GM04503 (cell line): Measurements from ENCODE around the gene MKNK2.
A peak's percentile ranks its signal among the peaks of the same experiment; 100 is the strongest.
"Not testable (repeated sequence)": the region's sequence is repeated elsewhere in the genome, so short reads cannot be mapped to it uniquely, and the experiment has no call there.

Experiments used
- DNase-seq: peaks from one replicate; pipeline ENCODE4 v3.0.0-alpha.2; 2012; ENCODE audit warnings: low read depth

Gene MKNK2

GRCh38 chr19:2043961-2044708, 6.9 kb downstream of the MKNK2 start:
- DNase-seq, result no peak

DNA sequence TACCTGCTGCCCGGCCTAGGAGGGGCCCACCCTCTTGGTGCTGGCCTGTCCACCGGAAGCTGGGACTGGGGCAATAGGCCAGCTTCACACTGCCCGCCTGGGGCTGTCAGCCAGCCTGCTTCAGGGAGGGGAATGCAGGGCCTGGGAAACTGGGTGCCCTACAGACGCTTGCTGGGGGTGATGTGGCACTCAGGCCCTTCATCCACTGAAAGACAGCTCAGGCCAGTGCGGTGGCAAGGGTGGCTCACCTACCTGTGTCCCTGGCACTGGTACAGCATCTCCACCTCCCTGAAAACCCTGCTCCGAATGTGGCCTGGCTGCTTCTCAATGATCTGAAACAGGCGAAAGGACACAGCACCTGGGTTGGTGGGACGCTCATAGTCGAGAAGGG, 7.8 kb downstream of the MKNK2 start:
- no peak for DNase-seq

DNA sequence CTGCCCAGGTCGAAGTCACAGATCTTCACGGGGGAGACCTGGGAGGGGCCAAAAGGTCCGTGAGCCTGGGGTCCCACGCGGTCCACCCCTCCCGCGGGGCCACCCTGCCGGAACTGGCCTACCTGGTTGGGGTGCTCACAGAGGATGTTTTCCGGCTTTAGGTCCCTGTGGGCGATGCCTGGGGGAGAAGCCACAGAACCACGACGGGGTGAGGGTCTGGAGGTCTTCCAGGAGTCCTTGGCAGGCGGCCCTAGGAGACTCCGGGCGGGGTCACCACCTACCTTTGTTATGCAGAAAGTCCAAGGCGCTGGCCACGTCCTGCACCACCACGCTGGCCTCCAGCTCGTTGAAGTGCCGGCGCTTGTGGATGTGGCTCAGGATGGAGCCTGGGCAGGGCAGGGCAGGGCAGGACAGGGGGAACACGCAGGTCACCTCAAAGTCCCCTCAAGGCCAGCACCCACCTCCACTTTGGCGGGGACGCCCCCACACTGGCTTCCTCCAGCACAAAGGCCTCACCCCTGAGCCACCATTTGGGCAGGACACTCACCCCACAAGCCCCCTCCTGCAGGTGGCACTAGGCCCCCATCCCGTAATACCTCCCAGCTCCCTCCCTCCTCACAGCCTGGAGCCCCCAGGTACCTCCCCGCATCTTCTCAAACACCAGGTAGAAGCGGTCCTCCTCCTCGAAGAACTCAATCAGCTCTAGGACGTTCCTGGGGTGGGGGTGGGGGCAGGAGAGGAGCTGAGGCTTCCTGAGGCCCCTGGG, 8.4 kb downstream of the MKNK2 start:
- no peak for DNase-seq

DNA sequence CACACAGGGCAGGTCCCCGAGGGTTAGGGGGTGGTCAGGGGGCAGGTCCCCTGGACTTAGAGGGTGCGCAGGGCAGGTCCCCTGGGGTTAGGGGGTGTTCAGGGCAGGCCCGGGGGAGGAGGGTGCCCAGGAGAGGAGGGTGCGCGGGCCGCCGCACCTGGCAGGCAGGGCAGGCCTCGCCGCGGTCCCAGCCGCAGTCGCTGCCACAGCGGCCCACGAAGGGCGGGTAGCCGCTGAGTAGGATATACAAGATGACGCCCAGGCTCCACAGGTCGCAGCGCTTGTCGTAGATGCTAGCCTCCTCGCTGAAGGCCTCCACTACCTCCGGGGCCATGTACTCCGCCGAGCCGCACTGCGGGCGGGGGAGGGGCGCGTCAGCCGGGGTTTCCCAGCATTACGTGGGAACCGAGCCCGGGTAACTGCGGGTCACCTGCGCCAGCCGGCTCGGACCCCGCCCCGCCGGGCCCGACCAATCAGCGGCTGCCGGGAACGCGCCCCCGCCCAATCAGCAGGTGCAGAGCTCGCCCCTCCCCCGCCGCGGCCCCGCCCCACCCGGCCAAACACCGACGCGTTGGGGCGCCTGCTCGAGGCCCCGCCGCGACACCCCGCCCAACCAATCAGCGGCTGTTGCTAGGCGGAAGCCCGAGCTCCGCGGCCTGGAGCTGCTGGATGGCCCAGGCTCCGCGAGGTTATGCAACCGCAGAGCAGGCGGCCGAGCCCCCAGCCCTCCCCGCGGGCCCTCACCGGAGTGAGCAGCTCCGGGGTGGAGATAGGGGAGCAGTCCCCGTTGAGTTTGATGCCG, 9.2 kb downstream of the MKNK2 start:
- DNase-seq, result no peak

DNA sequence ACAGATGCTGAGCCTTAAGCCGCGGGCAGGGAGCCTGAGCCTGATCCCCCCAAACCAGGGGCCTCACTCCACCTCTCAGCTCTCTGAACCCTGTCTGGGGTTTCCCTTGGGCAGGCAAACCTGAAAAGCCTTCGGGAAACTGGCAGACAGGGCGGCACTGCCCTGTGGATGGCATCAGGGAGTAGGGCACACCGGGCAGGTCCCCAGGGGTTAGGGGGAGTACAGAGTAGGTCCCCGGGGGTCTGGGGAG, 9.7 kb downstream of the MKNK2 start:
- no peak for DNase-seq

DNA sequence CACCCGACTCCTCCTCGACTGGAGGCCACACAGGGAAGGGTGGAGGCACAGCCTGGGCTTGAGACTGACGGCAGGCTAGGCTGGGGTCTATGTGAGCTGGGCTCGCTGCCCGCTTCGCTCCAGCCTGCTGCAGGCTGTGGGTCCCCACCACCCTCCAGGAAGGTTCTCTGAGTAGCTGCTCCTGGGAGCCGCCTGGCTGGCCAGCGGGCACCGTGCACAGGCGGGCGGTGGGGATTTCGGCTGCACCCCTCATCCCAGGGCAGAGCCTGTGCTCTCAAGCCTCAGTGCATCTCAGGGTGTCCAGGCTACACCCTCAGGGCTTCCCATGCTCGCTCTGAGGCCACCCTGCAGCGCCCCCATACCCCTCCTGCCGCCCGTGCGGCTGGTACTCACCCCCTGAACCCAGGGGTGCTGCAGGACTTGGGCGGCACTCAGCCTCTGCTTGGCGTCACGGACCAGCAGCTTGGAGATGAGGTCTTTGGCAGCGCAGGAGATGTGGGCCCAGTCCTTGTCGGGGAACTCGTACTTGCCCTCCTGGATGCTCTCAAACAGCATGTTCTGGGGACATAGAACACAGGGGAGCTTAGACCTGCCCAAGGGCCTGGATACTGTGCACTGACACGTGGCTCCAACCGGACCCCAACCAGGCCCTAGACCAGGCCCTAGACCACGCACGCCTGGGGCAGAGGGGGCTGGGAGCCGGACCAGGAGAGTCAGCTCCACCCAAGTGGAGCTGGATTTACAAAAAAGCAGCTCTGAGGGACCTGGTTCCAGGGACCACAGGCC, 10.2 kb downstream of the MKNK2 start:
- no peak for DNase-seq

DNA sequence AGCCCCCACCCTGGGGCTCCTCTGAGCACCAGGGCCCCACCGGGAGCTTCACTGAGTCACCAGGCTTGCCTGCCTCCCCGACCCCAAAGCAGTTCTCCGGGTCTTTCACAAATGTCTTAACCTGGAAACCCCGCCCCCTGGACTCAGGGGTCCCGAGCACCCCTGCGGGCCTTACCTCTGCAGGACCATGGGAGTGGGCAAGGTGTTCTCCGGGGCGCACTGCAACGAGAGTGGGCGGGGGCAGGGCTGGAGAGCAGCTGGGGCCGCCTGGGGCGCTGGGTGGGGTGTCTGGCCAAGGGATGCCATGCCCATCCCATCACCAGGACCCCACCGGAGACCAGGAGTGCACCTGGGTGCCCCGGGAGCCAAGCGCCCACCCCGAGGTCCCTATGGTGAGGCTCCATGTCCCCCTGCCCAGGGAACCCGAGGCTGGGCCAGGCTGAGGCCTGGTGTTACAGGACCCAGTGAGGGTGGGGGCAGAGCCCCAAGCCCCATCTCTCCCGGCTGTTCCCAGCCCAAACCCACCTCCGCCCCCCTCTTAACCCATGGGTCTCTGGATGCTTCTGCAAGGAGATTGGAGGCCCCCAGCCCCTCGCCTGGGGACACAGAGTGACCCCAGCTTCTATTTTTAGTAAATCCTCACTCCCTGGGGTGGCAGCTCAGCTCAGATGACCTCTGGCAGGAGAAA, 10.9 kb downstream of the MKNK2 start:
- no peak for DNase-seq

DNA sequence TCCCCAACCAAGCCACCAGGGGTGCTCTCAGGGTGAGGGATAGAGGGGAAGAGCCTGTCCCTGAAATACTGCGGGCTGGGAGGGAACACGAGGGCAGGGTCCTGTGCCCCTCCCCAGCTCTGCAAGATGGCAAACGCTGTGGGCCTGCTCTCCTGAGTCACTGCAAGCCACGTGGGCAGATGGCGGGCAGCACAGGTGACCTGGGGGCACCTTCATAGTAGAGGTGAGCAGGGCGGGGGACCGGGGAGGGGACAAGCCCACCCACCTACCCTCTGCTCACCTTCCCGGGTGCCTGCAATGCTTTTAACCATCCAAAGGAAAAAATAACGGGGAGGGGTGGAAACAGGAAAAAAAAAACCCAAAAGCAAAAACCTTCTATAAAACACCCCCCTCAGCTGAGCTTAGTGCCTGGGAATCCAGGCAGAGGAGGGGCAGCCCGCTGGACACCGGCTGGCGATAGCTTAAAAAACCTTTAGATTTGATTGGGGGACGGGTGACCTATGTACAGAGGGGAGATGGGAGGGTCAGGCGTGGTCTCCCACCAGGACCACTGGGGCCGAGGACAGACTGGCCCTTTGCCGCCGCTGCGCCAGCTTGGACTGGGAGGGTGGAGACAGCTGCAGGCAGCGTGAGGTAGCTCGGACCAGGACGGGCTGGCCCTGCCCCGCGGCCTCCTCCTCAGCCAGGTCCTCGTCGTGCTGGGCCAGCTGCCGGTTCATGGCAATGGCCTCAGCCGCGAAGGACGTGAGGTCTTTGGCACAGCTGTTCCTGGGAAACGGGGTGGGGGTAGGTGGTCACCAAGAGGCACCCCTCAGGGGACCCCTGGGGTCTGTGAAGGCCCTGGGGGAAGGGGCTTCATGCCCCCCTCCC, 11.7 kb downstream of the MKNK2 start:
- DNase-seq, result no peak

GRCh38 chr19:2038284-2039088, 12.6 kb downstream of the MKNK2 start:
- DNase-seq, result no peak

DNA sequence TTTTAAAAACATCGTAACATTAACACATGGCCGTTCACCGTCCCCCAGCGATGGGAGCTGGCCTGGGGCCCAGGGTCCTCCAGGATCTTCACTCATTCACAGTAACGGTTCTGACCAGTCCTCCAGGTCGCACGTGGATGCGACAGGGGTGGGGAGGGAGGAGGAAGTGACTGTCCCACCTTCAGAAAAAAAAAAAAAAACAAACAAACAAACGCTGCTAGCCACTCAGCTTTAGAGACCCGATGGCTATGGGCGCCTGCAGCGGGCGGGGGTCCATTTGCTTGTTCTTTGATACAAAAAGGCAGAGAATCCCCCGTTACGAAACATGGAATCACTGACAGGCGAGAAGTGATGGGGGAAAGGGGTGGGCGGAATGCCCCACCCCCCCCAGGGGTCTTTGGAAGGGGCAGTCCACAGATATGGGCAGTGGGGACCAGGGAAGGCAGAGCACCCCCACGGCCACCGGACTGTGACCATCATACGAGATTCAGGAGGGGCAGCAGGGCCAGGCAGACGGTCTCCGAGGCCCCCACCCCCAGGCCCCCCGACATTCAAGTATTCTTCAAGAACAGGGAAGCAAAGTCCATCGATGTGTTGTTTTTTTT, 13.3 kb downstream of the MKNK2 start:
- DNase-seq, result no peak

DNA sequence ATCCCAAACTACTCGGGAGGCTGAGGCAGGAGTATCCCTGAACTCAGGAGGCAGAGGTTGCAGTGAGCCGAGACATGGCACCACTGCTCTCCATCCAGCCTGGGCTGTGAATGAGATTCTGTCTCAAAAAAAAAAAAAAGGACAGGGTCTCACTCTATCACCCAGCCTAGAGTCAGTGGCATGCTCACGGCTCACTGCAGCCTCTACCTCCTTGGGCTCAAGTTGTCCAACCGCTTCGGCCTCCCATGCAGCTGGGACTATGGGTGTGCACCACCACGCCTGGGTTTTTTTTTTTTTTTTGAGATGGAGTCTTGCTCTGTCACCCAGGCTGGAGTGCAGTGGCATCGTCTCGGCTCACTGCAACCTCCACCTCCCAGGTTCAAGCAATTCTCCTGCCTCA, 14.6 kb downstream of the MKNK2 start:
- no peak for DNase-seq

DNA sequence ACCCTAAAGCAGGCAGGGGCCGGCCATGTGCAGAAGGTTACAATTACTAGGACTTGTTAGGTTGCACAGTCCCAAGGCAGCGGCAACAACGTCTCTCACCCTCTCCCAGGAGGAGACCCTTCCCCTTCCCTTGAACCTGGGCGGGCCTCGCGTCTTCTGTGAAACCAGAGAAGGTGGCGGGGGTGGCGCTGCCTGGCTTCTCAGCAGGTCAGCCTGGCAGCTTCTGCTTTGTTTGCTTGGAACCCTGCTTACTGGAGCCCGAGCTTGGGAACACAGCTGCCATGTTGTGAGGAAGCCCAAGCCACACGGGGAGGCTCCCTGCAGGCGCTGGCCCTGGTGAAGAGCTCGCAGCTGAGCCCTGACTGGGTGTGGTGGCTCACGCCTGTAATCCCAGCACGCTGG, 15.5 kb downstream of the MKNK2 start:
- no peak for DNase-seq

DNA sequence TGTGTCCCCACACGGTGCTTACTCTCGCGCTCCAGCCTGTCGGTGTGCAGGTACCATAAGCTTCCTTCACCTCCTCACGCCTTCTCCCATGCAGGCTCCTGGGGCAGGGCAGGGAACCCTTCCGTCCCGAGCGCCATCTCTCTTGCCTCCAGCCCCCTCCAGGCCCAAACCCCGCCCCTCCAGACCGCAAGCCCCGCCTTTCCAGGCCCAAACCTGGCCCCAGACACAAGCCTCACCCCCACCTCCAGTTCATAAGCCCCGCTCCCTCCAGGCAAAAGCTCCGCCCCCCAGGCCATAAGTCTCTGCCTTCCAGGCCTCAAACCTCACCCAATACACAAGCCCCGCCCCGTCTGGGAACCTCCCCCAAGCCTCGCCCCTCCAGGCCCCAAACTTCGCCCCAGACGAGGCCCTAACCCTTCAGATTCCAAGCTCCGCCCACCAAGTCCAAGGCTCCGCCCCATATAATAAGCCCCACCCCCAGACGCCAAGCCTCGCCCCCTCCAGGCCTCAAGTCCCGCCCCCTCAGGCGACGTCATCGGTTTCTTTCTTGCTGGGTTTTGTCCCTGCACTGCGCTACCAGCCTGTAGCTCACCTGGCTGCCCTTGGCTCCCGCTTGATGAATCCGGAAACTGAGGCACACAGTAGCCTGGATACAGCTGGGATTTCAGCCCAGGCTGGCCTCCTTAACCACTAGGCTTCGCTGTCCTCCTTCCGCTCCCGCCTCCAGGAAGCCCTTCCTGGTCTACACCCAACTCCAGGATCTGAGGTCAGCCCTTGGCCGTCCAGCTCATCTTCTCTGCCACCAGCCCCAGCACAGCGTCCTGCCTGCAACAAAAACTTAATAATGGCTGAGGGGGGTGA, 16.1 kb downstream of the MKNK2 start:
- no peak for DNase-seq

- DNase-seq, result not testable (repeated sequence)
Measured at GRCh38 chr19:2034253-2034652, 16.8 kb downstream of the MKNK2 start.

DNA sequence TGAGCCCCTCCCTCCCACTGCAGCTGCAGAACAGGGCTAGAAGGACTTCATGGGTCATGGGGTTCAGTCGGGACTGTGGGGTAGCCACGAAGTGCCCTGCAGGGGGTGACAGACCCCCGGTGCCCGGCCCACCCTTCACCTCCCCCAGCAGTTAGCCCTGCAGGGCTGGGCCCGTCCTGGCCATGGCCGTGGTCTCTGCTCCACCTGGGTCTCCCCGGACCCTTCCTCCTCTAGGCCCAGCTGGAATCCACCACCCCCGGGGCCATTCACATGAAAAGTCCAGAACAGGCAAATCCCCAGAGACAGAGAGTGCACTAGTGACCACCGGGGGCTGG, 17.3 kb downstream of the MKNK2 start:
- no peak for DNase-seq

DNA sequence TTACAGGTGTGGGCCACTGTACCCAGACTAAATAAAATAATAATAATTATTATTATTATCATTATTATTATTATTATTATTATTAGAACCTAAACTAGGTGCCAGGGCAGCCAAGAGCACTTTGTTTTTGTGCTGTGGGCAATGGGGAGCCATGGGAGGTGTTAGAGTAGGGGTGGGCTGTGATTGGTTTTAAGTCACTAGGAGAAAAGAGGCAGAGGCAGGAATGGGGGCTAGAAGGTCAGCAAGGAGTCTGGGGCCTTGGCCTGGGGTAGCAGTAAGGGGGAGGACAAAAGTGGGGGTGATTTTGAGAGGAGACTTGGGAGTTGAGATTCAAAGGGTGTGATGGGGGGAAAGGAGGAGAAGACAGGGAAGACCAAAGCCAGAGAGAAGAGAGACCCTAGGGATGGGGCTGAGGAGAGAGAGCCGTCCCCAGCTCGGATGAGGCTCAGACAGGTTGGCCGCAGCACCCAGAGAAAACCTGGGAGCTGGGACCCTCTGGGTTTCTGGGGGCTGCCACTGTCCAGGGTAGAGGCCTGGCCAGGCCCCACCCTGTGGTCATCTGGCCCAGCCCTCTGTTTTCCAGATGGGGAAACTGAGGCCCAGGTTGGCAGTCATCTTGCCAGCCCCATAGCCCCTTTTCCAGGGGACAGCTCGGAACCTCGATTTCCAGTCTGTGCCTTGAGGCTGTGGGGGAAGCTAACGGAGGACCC, 17.8 kb downstream of the MKNK2 start:
- DNase-seq, result no peak

DNA sequence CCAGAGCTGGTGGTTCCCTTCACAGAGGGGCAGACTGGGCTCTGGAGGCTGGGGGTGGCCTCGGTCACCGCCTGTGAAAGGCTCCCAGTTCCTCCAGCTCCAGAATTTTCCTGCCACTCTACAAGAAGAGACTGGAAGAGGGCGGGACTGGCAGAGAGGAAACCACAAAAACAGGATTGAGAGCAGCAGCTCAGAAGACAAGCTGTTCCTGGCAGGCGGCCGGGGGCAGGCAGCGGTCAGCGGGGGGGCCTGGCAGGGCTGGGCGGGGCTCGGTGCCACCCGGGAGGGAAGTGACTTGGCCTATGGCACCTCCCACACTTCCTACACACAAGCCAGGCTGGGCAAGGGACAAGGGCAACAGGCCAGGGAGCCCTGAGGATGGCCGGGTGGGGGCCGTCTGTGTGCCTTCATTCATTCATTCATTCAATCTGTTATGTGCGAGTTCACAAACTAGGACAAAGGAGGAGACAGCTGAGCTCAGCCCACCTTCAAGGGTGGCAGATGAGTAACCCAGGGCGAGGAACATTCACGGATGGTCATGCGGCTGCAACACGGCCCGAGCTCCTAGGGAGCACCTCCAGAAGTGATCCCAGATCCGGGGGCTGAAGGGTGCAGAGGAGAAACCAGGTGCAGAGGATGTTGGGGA, 18.6 kb downstream of the MKNK2 start:
- DNase-seq, result peak; percentile 37
